A549 (cell line): ENCODE data around the gene TOX2. TPM values are rescaled to one million over a fixed set of nuclear protein-coding genes. Genes with fewer than 3 reads are reported as not detected.

ENCODE experiments used
- ATAC-seq, 2 experiments: fragments of 200-7000 bp in 1 of 2; fragments of >200 bp in 1 of 2; cut with Nextera tagmentation in 1 of 2; cut with Tn5 transposase in 1 of 2; 3 replicates each; pipeline versions ENCODE4 v1.8.0 to v1.9.1; 2018 to 2020; ENCODE audit warnings: mild to moderate bottlenecking in 1 of 2, moderate library complexity in 1 of 2
- CTCF ChIA-PET: fragments of 300-600 bp; sonication (Branson Sonifier 250); formaldehyde crosslinking; extraction: SDS; loops from one replicate; lab custom pipeline; 2021; ENCODE audit warnings: antibody characterized with exemption, inconsistent platforms; lab: Yijun Ruan, JAX
- POLR2A ChIA-PET: fragments of 350-600 bp; formaldehyde crosslinking; extraction: SDS; loops from one replicate; lab custom pipeline; 2021; ENCODE audit warnings: antibody characterized with exemption, inconsistent platforms; lab: Yijun Ruan, JAX
- DNase-seq, 2 experiments: peaks; one replicate each; pipeline versions ENCODE4 v3.0.0 to v3.0.0-alpha.2; 2011 to 2016; ENCODE audit warnings: low read depth in 1 of 2, low spot score in 1 of 2
- FAIRE-seq: peaks from 2 replicates; lab custom pipeline; 2011; peaks lifted over from hg19 to GRCh38; lab: Jason Lieb, UNC
- H3K27ac ChIP-seq, 2 experiments: fragments of >200 bp; sonication (Bioruptor Twin); formaldehyde crosslinking; 3 replicates each; pipeline ENCODE4 v1.5.1; 2016 to 2017
- H3K4me1 ChIP-seq: fragments of >200 bp; sonication (Bioruptor Twin); formaldehyde crosslinking; 3 replicates; pipeline ENCODE4 v1.6.1; 2016
- H3K4me2 ChIP-seq: fragments of >200 bp; sonication (Bioruptor Twin); formaldehyde crosslinking; 3 replicates; pipeline ENCODE4 v1.6.1; 2016
- H3K4me3 ChIP-seq: fragments of >200 bp; sonication (Bioruptor Twin); formaldehyde crosslinking; 3 replicates; pipeline ENCODE4 v1.5.1; 2016
- H3K9me3 ChIP-seq: fragments of >200 bp; sonication (Bioruptor Twin); formaldehyde crosslinking; 3 replicates; pipeline ENCODE4 v1.6.1; 2016
- CEBPB ChIP-seq, 2 experiments: fragments of >200 bp in 1 of 2; sonication (Bioruptor Twin) in 1 of 2; formaldehyde crosslinking in 1 of 2; IDR thresholded peaks; 2 replicates each; pipeline ENCODE4 v1.6.1; 2012 to 2016
- EHMT2 ChIP-seq: fragments of 200-600 bp; sonication (generic); IDR thresholded peaks from 2 replicates; pipeline ENCODE4 v1.6.1; 2016; ENCODE audit warnings: antibody characterized with exemption, low read depth, mild to moderate bottlenecking, moderate library complexity
- HEYL ChIP-seq: fragments of 250-450 bp; sonication (Bioruptor Pico); IDR thresholded peaks from 2 replicates; pipeline ENCODE4 v1.8.0; 2021; ENCODE audit warnings: mild to moderate bottlenecking, moderate library complexity
- HOXB13 ChIP-seq: fragments of 250-450 bp; sonication (Bioruptor Pico); IDR thresholded peaks from 2 replicates; pipeline ENCODE4 v1.5.0; 2020; ENCODE audit warnings: low read depth, mild to moderate bottlenecking, moderate library complexity
- JUN ChIP-seq, 2 experiments: fragments of >200 bp; sonication (Bioruptor Twin); formaldehyde crosslinking; IDR thresholded peaks; 2 replicates in 1 of 2; 3 replicates in 1 of 2; pipeline ENCODE4 v1.6.1; 2016 to 2017
- JUNB ChIP-seq: fragments of >200 bp; sonication (Bioruptor Twin); formaldehyde crosslinking; IDR thresholded peaks from 2 replicates; pipeline ENCODE4 v1.6.1; 2016
- KDM1A ChIP-seq: fragments of 200-600 bp; sonication (generic); IDR thresholded peaks from 2 replicates; pipeline ENCODE4 v1.6.1; 2016; ENCODE audit warnings: low read depth, mild to moderate bottlenecking
- NPAS2 ChIP-seq: fragments of 250-450 bp; sonication (Bioruptor Pico); IDR thresholded peaks from 2 replicates; pipeline ENCODE4 v1.8.0; 2022; ENCODE audit warnings: mild to moderate bottlenecking, moderate library complexity, borderline replicate concordance
- RAD21 ChIP-seq, 2 experiments: fragments of >200 bp in 1 of 2; sonication (Bioruptor Twin) in 1 of 2; formaldehyde crosslinking in 1 of 2; IDR thresholded peaks in 1 of 2; conservative IDR thresholded peaks in 1 of 2; 2 replicates in 1 of 2; 3 replicates in 1 of 2; pipeline ENCODE4 v1.6.1; 2012 to 2018; ENCODE audit warnings: inconsistent platforms in 1 of 2
- RARB ChIP-seq: fragments of 250-450 bp; sonication (Bioruptor Pico); IDR thresholded peaks from 2 replicates; pipeline ENCODE4 v1.8.0; 2021; ENCODE audit warnings: mild to moderate bottlenecking, moderate library complexity
- RFX5 ChIP-seq: fragments of 450-650 bp; IDR thresholded peaks from 2 replicates; pipeline ENCODE4 v1.7.1; 2014; ENCODE audit warnings: antibody characterized with exemption, mild to moderate bottlenecking, moderate library complexity
- ZC3H11A ChIP-seq: fragments of 450-650 bp; IDR thresholded peaks from 2 replicates; pipeline ENCODE4 v1.6.1; 2014; ENCODE audit warnings: antibody characterized with exemption, mild to moderate bottlenecking
- ZNF302 ChIP-seq: fragments of 250-450 bp; sonication (Bioruptor Pico); IDR thresholded peaks from 2 replicates; pipeline ENCODE4 v1.9.0; 2021; ENCODE audit warnings: inconsistent platforms, mild to moderate bottlenecking, moderate library complexity
- ZSCAN20 ChIP-seq: fragments of 250-450 bp; sonication (Bioruptor Pico); IDR thresholded peaks from 2 replicates; pipeline ENCODE4 v1.8.0; 2022; ENCODE audit warnings: mild to moderate bottlenecking, moderate library complexity
- WGBS: methylation state at CpG from one replicate; pipeline ENCODE4 v1.1.6; 2017; ENCODE audit errors: missing lambda C conversion rate; 5-methylcytosine and 5-hydroxymethylcytosine counted together
- polyA plus RNA-seq, 4 experiments: library from polyadenylated mRNA; depleted of rRNA in 3 of 4; stranded (reverse); fragments of >200 nt; fragmentation: RNase III in 1 of 4; extraction: RNeasy Plus Mini Kit Qiagen cat#74134 plus additional on column Dnase treatment in 1 of 4; gene quantifications; 2 replicates in 3 of 4; 3 replicates in 1 of 4; pipeline ENCODE4 v1.2.3, GENCODE V29; 2011 to 2017
- TF ChIP-seq, protein P1 (sequence below): fragments of 450-650 bp; IDR thresholded peaks from 2 replicates; pipeline ENCODE4 v1.6.1; 2014; ENCODE audit warnings: antibody characterized with exemption
- TF ChIP-seq, protein P2 (sequence below): fragments of 250-450 bp; sonication (Bioruptor Pico); IDR thresholded peaks from 2 replicates; pipeline ENCODE4 v1.5.0; 2020; ENCODE audit warnings: low read depth, mild to moderate bottlenecking, moderate library complexity
- TF ChIP-seq, protein P3 (sequence below): fragments of 200-600 bp; sonication (generic); IDR thresholded peaks from 2 replicates; pipeline ENCODE4 v1.6.1; 2016; ENCODE audit warnings: antibody characterized with exemption, mild to moderate bottlenecking, moderate library complexity
- TF ChIP-seq, protein P4 (sequence below): fragments of >200 bp; sonication (Bioruptor Twin); formaldehyde crosslinking; IDR thresholded peaks from 3 replicates; pipeline ENCODE4 v1.6.1; 2016

Gene TOX2
- polyA plus RNA-seq, 2 of the 4 experiments (the other 2 are of a cell fraction), result 2.5 to 5.3 TPM

DNA sequence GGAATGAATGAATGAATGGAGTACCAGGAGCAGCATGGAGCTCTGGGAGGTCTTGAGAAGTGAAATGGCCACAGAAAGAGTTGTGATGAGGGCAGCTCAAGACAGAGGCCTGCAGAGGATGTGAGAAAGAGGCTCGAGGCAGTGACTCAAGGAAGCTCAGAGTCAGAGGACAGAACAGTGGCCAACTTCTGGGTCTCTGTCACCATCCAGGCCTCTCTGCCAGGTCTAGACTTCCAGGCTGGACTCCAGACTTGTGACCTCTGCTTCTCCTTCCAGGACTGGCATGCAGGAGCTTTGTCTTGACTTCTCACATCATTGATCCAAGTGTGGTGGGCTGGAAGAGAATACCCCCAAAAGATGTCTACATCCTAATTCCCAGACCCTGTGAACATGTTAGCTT, 119.8 kb downstream of the TOX2 start (continued):
- TF ChIP-seq, protein P1, sequence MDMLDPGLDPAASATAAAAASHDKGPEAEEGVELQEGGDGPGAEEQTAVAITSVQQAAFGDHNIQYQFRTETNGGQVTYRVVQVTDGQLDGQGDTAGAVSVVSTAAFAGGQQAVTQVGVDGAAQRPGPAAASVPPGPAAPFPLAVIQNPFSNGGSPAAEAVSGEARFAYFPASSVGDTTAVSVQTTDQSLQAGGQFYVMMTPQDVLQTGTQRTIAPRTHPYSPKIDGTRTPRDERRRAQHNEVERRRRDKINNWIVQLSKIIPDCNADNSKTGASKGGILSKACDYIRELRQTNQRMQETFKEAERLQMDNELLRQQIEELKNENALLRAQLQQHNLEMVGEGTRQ, result no peak
- TF ChIP-seq ZC3H11A (no peak), EHMT2 (no peak), NPAS2 (CRISPR knock-in tag) (no peak), HEYL (CRISPR knock-in tag) (no peak), JUNB (no peak), JUN (IDR thresholded peaks at IDR 0.05) (no peak), ZSCAN20 (CRISPR knock-in tag) (no peak)
- TF ChIP-seq, protein P2, sequence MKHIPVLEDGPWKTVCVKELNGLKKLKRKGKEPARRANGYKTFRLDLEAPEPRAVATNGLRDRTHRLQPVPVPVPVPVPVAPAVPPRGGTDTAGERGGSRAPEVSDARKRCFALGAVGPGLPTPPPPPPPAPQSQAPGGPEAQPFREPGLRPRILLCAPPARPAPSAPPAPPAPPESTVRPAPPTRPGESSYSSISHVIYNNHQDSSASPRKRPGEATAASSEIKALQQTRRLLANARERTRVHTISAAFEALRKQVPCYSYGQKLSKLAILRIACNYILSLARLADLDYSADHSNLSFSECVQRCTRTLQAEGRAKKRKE, result no peak
- TF ChIP-seq, protein P3, sequence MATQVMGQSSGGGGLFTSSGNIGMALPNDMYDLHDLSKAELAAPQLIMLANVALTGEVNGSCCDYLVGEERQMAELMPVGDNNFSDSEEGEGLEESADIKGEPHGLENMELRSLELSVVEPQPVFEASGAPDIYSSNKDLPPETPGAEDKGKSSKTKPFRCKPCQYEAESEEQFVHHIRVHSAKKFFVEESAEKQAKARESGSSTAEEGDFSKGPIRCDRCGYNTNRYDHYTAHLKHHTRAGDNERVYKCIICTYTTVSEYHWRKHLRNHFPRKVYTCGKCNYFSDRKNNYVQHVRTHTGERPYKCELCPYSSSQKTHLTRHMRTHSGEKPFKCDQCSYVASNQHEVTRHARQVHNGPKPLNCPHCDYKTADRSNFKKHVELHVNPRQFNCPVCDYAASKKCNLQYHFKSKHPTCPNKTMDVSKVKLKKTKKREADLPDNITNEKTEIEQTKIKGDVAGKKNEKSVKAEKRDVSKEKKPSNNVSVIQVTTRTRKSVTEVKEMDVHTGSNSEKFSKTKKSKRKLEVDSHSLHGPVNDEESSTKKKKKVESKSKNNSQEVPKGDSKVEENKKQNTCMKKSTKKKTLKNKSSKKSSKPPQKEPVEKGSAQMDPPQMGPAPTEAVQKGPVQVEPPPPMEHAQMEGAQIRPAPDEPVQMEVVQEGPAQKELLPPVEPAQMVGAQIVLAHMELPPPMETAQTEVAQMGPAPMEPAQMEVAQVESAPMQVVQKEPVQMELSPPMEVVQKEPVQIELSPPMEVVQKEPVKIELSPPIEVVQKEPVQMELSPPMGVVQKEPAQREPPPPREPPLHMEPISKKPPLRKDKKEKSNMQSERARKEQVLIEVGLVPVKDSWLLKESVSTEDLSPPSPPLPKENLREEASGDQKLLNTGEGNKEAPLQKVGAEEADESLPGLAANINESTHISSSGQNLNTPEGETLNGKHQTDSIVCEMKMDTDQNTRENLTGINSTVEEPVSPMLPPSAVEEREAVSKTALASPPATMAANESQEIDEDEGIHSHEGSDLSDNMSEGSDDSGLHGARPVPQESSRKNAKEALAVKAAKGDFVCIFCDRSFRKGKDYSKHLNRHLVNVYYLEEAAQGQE, result no peak
- TF ChIP-seq, all 56 proteins: peak for 0

DNA sequence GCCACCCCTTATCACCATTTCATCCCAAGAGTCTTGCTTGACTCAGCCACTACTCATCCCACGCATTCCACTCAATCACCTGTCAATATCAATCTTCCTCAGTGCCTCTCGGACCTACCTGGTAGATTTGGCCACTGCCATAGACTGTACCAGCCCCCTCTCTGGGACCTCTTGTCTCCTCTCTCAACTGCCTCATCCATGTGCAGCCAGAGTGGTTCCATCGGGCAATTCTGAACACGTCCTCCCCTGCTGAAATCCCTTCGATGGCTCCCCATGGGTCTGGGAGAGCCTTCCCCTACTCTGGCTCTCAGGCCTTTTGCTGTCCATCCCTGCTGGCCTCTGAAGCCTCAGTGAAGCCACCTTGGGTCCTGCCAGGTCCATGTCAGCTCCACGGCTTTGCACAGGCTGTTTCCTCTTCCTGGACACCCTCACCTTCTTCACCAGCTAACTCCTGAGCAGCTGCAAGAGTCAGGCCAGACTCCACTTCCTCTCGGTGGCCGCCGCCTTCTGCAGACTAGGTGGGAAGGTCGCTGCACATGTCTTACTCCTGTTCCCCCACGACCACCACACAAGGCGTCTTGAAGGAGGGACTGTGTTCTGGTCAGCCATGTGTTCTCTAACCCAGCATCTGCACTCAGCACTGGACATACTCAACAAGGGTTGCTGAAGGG, 120.4 kb downstream of the TOX2 start:
- ChIA-PET POLR2A (no interaction called here), CTCF (interaction anchor here (0.9 to 1.1 kb wide), 2 partner anchors 53 to 586 kb away, joined by 3 to 4 read pairs; no protein-coding TSS in a partner anchor)
- no peak for ATAC-seq
- peaks cover 4% of the 10 kb centered on the region; the same call in 2 of the 3 replicates for H3K4me1 ChIP-seq
- FAIRE-seq, result no peak
- H3K4me3 ChIP-seq, result no peak overlapping the region
- TF ChIP-seq NPAS2 (CRISPR knock-in tag), result no peak
- TF ChIP-seq CEBPB (IDR thresholded peaks at IDR 0.05), result no peak
- TF ChIP-seq RFX5, result no peak
- no peak for TF ChIP-seq RAD21 (conservative IDR thresholded peaks at IDR 0.05 in 1 of 2, IDR thresholded peaks at IDR 0.05 in 1 of 2)
- TF ChIP-seq, protein P2, result no peak
- no peak for TF ChIP-seq KDM1A
- no peak for TF ChIP-seq HOXB13 (CRISPR knock-in tag)
- TF ChIP-seq, protein P4, sequence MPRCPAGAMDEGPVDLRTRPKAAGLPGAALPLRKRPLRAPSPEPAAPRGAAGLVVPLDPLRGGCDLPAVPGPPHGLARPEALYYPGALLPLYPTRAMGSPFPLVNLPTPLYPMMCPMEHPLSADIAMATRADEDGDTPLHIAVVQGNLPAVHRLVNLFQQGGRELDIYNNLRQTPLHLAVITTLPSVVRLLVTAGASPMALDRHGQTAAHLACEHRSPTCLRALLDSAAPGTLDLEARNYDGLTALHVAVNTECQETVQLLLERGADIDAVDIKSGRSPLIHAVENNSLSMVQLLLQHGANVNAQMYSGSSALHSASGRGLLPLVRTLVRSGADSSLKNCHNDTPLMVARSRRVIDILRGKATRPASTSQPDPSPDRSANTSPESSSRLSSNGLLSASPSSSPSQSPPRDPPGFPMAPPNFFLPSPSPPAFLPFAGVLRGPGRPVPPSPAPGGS, result no peak
- TF ChIP-seq ZNF302, result no peak
- no peak for TF ChIP-seq RARB
- no peak overlapping the region for H3K4me2 ChIP-seq
- DNase-seq, result no peak
- 62% methylated on average over 12 of the region's 12 CpGs for WGBS
- H3K27ac ChIP-seq, result no peak overlapping the region
- H3K9me3 ChIP-seq, result no peaks in the 10 kb centered on the region
